Peyer's patch (tissue), 4 donors: ENCODE data around the gene C19orf44.
"Not testable (repeated sequence)": the region's sequence is repeated elsewhere in the genome, so short reads cannot be mapped to it uniquely, and the experiment has no call there.

Experiments used
- CTCF ChIP-seq, 6 experiments: fragments of 450-650 bp in 4 of 6; fragments of 200-600 bp in 2 of 6; sonication (generic) in 1 of 6; IDR thresholded peaks; one replicate each; pipeline ENCODE4 v1.5.1; 2017 to 2019; ENCODE audit warnings: antibody characterized with exemption in 6 of 6, mild to moderate bottlenecking in 3 of 6, moderate library complexity in 1 of 6
- POLR2A ChIP-seq, 2 donors: fragments of 450-650 bp; IDR thresholded peaks; one replicate each; pipeline ENCODE4 v1.5.1; 2017; ENCODE audit warnings: antibody characterized with exemption in 2 of 2, mild to moderate bottlenecking in 2 of 2, moderate library complexity in 2 of 2

GRCh38 chr19:16486476-16486875 lies 9.7 kb upstream of the C19orf44 start:
- not testable (repeated sequence) for TF ChIP-seq CTCF, POLR2A (IDR thresholded peaks at IDR 0.05)
